GDM1 (cell line): ENCODE results near the gene RAPGEF2.
A peak's percentile ranks its signal among the peaks of the same experiment; 100 is the strongest.

Experiments used
- DNase-seq: peaks from one replicate; lab custom pipeline; 2025; lab: John Stamatoyannopoulos, UW

The RAPGEF2 gene

DNA sequence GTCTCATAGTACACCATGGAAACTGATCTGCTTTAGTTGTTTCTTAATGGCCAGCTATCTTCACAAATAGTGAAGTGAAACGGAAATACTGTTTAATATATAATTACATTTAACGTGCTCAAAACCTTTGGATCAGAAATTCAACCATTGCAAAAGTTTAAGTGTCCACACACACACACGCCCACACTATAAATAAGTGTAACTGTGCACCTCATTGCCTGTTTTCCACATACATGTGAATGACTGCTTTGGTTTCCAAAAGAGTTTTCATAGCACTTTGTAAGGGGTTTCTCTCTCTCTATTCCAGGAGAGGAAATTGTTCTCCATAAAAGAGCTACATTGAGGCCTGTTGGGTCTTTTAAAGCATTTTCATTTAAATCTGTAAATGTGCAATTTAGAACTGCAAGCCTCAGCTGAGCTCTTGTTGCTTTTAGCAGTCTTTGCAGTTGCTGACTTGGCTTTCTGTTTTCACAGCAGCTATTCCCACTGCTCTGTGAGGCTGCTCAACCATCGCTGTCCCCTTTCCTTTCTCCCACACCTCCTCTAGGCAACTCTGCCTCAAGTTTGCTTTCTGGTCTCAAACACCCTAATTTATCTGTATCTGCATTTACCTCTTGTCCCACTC lies 94.5 kb downstream of the RAPGEF2 start:
- no peak for DNase-seq

DNA sequence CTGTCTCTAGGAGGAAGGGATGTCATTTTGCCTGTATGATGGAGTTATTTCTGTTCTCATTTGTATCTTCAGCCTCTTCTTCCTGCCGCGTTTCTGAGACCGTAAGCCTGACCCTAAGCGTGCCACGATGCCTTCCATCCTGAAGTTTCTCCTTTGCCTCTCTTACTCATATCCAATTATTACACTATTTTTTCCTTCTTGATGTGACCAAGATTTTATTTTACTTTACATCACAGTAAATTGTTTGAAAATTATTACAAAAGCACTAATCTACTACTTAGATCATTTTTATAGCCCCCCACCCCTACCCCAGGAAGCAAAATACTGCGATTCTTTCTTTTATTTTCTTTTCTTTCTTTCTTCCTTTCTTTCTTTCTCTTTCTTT lies 95.0 kb downstream of the RAPGEF2 start:
- DNase-seq, result no peak

DNA sequence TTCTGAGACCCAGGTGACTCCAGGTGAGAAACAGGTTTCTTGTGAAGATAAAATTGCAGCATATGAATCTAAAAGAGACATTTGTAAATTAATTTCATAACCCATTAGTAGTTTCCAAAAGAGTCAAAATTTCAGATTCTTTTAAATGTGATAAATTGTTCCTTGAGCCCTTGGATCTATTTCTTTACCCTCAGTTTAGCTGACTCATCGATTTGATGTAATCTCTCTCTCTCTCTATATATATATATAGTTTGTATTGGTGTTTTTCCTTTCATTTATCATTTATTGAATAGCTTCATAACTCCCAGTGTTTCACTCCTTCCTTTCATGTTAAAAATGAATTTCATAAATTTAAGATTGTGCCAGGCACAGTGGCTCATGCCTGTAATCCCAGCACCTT lies 96.9 kb downstream of the RAPGEF2 start:
- no peak for DNase-seq

DNA sequence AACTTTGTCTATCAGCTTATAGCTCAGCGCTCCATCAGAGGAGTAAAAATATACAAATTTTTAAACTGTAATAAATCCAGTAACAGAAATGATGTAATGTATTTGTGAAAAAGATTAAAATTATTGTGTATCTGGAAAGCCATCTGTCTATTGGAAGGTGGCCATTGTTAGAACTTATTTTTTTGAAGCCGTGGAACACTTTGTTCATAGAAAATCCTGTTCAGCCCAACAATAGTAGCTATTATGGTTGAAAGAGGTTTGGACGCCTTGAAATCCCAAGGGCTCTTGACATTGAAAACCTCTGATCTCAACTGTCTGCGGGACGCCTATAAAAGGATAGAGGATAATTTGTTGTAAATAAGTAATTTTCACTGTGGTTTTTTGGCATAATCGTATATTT lies 98.3 kb downstream of the RAPGEF2 start:
- DNase-seq, result no peak

DNA sequence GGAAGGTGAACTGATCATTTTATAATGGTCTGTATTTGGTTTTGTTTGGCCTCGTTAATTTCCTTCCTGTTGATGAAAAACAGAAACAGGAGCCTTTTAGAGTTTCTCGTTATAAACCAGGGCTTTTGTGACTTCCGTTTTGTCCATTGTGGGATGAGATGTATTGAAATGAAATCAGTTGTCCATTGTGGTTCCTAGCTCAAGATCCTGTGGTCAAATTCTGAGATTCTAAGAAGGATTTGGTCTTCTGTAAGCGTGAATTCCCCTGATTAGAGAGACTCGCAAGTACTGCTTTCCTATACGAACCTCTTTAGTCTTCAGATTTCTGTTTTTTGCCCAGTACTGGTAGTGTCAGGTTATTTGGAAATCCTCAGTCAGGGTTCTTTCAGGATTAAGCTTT lies 101.7 kb downstream of the RAPGEF2 start:
- DNase-seq, result no peak

DNA sequence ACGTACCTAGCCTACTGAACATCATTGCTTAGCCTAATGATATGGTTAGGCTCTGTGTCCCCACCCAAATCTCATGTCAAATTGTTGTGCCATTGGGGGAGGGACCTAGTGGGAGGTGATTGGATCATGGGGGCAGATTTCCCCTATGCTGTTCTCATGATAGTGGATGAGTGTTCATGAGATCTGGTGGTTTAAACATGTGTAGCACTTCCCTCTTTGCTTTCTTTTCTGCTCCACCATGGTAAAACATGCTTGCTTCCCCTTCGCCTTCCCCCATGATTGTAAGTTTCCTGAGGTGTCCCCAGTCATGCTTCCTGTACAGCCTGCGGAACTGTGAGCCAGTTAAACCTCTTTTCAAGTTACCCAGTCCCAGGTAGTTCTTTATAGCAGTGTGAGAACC lies 102.6 kb downstream of the RAPGEF2 start:
- DNase-seq, result no peak

DNA sequence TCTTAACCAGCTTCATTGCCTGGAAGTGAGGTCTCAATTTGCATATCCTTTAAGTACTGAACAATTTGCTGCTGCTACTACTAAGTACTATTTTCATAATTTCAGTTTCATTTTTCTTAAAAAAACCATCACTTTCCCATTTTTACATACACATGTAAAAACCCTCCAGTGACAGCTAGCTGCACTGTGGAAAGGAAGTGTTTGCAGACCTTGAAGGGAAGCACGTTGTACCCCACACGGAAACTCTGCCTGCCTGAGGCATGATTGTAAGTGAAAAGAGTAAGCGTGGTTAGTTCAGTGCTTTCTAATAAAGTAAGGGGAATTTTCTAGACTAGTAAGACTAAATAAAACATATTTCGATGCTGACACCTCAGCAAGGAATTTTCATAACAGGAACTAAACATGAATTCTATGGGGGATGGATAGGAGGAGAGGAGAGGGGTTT lies 103.6 kb downstream of the RAPGEF2 start:
- DNase-seq, result peak; percentile 66

DNA sequence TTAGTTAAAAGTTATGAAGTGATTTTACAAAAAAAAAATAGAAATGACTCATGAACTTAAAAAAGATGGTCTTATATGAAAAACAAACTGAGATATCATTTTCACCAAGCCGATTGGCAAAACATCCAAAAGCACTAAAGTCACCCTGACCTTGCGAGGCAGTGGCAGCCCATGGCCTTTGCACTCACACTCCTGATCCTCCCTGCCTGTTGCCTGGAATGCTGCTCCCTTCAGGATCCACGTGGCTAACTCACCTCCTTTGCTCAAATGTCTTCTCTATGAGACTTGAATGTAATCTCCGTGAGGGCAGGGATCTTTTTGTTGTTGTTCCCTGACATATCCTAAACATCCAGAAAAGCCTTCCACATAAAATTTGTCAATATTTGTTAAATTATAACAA lies 106.4 kb downstream of the RAPGEF2 start:
- no peak for DNase-seq

DNA sequence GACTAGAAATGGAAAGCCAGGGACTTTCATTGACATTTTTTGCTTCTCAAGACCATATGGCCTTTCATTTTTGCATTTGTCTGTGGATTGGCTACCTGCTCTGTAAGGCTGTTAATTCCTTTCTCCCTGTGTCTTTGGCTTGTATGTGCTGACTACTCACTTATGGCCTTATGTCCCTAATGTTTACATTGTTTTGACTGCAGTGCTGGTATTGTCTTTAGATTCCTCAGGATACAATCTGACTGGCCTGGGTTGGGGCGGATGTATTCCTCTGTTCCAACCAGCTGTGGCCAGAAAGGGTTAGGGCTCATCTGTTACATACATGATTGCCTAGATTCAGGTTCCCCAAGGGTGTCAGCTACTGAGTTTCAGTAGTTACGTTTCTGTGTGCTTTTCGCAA lies 108.1 kb downstream of the RAPGEF2 start:
- no peak for DNase-seq

DNA sequence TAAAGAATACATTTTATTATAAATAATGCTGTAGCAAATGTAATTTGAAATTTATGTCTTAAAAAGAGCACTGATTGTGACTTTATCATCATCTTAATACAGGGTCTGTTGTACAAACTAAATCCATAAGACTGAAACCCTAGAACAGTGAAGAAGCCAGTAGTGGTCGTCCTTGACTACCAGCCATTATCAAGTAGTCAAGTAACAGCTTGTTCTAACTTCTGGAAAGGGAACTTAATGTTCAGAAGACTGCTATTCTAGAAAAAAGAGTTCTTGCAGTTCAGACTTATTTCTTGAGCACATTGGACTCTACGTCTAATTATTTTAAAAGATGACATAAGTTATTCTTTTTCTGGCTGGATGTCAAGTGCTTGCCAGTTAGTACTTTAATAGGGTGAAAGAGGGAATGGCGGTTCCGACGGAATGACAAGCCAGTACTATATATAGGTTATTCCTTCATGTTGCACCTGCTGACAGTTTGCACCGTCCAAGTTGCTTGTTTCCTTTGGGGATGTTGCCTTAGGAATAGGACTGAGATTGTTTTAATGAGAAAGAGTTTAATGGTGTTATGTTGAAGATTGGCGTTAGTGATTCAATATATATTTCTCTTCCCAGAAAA lies 109.9 kb downstream of the RAPGEF2 start:
- DNase-seq, result no peak

DNA sequence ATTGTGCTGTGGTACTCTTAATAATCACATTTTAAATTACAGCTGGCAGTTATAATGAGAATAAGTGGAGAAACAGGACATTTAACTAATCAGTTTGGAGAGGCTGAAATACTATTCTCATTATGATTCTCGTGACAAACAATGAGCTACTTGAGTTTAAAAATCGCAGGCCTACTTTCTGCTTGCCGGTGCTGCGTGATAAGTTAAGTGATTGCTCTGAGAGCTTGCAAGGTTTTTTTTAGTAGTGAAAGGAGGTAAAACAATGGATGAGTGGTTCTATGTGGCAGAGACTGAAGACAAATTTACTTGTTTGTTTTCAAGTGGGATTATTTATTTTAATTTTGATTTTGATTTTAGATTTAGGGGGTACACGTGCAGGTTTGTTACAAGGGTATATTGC lies 114.0 kb downstream of the RAPGEF2 start:
- DNase-seq, result no peak

DNA sequence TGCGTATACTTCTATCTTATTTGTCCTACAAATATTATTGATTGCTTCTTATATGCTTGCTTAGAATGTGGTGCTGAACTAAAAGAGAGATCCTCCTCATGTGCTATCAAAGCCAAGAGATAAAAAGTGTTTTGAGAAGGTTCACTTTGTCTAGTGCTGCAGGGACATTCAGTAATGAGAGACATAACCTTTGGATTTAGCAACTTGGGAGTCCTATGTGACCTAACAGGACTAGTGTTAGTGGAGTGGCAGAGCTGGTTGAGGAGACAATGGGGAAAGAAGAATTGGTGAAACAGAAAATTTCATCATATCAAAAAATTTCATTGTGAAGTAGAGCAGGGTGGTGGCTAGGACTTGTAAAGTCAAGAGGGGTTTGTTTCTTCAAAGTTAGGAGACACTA lies 117.0 kb downstream of the RAPGEF2 start:
- no peak for DNase-seq

DNA sequence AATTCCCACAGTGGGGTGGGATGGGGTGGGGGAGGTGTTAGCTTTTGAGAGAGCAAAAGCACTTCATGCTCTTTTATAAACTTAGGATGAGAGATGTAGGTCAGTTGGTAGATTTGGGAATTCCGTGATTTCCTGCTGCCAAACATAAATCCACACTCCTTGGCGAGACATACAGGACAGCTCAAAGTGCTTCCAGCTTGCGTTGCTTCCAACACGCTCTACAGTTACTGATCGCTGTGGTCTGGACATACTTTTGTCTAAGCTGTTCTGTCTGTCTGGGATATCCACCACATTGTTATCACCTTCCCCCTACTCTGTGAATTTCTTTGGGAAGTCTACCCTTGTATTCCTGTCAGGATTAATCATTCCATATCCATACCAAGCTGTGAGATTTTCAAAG lies 117.5 kb downstream of the RAPGEF2 start:
- no peak for DNase-seq

DNA sequence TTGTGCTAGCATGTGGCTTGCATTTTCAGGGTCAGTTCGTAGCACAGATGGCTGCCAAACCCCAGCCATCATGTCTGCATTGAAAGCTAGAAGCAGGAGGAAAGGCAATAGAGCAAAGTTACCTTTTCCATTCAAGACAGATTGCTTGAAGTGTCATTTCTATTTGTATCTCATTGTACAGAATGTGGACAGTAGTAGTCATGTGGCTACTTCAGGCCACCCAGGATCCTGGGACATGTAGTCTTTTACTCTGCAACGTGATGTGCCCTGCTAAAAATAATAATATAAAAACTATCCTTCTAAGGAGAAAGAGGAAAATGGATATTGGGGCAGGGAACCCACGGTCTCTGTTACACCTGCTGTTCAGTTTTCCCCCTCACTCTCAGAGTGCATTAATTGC lies 118.4 kb downstream of the RAPGEF2 start:
- no peak for DNase-seq

DNA sequence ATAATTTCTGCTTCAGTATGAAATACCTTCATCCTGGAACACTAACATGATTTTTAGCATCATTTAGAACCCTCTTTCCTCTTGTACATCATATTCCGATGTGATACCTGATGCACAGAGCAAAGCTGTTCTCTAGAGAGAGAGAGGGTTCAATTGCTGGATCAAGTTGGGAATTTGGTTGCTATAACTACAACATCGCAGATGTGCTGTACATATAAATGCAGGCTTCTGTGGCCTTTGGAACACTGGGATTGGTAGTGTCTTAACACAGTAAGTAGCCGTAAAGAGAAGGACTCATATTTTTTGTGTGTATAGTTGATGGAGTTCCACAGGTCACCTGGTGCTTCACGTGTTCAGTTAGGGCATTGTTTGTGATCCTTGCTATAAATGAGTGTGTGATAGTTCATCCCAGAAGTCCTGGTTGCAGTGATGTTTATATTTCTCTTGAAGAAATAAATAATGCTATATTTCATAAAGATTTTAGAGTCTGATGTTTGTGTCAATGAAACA lies 119.2 kb downstream of the RAPGEF2 start:
- no peak for DNase-seq

DNA sequence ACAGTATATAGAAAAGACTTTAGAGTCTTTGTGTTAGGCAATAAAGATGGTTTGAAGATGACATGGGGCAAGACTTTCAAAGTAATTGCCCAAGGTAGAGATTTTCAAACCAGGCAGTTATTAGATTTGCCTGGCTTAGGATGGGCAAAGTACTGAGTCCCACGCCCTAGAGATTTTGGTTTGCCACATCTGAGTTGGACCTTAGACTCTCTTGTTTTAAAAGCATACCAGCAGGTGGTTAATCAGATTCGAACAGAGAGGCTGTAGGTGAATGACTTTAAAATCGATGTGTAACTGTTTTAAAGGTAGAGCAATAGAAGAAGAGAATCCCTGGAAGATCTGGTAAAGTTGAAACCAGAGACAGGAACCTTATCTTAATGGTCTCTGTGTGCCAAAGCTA lies 121.5 kb downstream of the RAPGEF2 start:
- no peak for DNase-seq

DNA sequence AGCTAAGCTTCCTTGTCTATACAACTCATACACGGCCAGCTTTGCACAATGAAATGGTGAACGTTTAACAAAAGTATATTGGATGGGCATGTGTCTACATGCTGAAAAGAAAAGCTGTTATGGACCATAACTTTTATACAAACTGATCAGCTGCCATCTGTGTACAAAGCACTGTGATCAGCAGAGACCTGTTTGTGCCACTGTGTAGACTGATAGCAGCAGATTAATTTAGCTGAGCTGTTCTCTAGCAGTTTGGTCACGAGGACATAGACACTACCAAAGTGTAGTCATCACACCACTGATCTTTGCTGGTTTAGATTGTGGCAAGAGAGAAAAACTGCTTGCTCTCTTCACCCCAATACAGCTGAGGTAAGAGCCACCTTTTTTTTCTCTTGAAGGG lies 124.5 kb downstream of the RAPGEF2 start:
- no peak for DNase-seq

DNA sequence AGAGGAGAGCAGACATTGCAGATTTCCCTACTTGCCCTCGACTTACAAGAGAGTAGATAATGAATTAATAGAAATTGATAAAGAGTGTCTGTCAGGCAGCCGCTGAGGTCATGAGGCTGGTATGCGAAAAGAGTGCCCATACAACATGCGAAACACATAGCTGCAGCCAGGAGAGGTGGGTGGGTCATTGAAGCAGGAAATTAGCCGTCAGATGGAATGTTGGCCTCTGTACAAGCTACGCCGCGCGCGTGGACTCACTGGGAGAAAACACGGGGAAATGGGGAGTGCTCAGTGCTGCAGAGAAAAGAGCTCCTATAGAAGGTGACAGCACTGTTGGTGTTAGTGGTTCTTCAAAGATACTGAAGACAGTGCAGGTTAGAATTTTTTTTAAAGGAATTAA lies 125.1 kb downstream of the RAPGEF2 start:
- DNase-seq, result no peak

DNA sequence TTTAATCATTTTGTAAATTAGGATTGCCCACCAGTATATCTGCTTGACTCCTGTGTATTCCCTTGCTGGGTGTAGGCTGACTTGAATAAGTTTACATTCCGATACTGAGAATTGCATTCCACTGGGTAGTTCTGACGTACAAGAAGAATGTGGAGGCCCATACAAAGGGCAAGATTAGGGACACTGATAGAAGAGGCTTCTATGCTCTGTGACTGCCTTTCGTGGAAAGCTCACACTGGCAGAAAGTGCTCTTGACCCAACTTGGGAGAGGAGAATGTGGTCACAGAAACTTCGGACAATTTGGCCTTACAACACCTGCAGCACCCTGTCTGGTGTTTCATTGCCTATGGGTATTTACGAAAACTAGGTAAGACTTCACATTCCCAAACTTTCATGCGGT lies 126.3 kb downstream of the RAPGEF2 start:
- no peak for DNase-seq

DNA sequence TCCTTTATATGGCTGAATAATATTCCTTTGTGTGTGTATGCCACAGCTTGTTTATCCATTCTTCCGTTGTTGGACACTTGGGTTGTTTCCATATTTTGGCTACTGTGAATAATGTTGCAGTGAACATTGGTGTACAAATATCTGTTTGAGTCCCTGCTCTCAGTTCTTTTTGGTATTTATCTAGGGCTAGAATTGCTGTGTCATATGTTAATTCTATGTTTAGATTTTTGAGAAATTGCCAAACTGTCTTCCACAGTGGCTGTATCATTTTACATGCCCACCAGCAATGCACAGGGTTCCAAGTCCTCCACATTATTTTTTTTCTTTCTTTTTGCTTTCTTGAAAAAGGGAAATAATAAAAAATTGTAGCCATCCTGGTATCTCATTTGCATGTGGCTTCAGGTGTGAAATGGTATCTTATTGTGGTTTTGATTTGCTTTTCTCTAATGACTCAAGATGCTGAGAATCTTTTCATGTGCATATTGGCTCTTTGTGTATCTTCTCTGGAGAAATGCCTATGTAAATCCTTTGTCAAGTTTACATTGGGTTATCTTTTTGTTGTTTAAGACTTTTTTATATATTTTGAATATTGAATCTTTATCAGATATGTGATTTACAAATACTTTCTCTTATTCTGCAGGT lies 129.7 kb downstream of the RAPGEF2 start:
- DNase-seq, result no peak

DNA sequence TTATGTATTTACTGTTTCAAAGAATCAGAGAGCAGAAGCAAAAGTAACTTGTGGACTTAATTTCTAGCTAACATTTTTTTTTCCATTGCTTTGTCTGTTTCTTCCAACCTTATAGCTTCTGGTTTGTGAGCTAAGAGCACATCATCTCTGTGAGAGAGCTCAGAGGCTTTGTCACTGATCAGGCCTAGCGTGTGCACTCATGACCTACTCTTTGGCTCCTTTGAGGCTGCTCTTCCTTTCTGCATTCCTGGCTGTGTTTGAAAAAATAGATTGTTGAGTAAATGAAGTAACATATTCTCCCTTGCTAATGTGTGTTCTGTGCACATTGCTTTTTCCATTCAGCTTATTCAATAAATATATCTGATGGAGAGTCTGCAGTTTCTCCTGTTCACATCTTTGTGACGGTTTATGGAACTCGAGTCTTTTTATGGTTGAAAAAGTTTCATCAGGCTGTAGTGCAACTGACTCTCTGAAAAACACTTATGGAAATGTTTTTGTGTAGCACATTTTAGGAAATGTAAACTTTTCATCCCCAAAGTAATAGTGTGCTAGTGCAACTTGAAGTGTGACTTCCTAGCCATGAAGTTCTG lies 133.0 kb downstream of the RAPGEF2 start:
- no peak for DNase-seq

DNA sequence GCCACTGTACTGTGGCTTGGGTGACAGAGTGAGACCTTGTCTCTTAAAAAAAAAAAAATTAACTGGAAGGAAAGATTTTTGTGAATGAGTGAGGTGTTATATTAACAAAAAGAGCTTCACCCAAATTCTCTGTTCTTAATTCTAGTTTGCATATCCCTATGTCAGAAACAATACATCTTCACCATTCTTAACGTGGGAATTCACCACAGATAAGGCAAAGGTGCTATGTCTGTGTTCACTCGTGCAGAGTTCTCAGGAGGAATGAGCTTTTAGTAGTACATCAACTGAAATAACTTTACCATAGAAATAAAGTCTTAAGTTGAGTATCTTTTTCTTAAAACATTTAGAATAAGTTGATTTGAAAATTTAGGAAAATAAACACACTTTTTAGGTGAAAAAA lies 135.1 kb downstream of the RAPGEF2 start:
- no peak for DNase-seq

DNA sequence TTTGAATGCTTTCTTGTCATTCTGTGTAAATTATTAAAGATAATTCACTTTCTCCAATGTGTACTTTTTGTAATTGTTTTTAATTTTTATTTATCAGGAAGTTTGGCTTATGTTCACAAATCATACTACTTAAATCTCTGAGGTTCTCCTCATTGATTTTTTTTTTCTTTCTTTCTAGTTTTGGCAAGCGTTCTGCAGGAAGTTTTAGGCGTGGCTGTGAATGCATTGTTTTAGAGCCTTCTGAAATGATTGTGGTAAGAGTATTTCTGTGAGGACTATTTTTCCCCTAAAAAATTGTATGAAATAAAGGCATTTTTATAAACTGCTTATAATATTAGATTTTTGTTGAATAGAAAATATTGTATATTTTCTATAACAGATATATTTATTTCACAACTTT lies 135.8 kb downstream of the RAPGEF2 start:
- no peak for DNase-seq
